Measurements from ENCODE around the gene NTF3.

DNA sequence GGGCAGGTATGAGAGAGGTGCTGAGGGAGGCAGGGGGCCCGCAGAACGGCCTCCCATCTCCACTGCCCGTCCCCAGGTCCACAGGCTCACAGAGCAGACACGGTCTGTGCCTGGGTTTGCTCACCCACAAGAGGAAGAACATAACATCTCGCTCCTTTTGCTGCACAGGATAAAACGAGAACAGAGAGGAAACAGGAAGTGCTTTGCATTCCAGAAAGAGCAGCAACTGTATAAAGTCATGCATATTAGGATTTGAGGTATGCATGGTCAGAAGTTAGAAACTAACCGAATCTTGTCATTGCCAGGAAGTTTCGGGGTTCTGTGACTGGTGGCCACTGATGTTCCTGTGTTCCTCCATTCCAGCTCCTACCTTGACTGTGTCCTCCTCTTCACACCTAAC is 25.0 kb downstream of the NTF3 start:
- no peak for TF ChIP-seq EP300 (IDR thresholded peaks at IDR 0.05)
- TF ChIP-seq POLR2A (IDR thresholded peaks at IDR 0.05), result no peak
- no peak for TF ChIP-seq CTCF (IDR thresholded peaks at IDR 0.05)
- no peak for TF ChIP-seq POLR2AphosphoS5 (IDR thresholded peaks at IDR 0.05)
